Neural progenitor cell (in vitro differentiated cells): ENCODE results near the gene CUBN. TPM values are rescaled to one million over a fixed set of nuclear protein-coding genes. Genes with fewer than 3 reads are reported as not detected.

Source experiments
- DNase-seq: peaks from one replicate; pipeline ENCODE4 v3.0.0-alpha.2; 2016; ENCODE audit warnings: low spot score
- H2AFZ ChIP-seq: fragments of 200-600 bp; sonication (generic); replicated peaks from 2 replicates; pipeline ENCODE4 v1.6.1; 2016; ENCODE audit warnings: antibody characterized with exemption
- H3F3A ChIP-seq: fragments of 200-600 bp; sonication (generic); 2 replicates; pipeline ENCODE4 v1.6.1; 2016; ENCODE audit warnings: antibody characterized with exemption, low read depth
- H3K27ac ChIP-seq: fragments of 200-600 bp; sonication (generic); 2 replicates; pipeline ENCODE4 v1.5.1; 2016; ENCODE audit warnings: mild to moderate bottlenecking
- H3K27me3 ChIP-seq: fragments of 200-600 bp; sonication (generic); 2 replicates; pipeline ENCODE4 v1.6.1; 2016; ENCODE audit warnings: mild to moderate bottlenecking, moderate library complexity
- H3K36me3 ChIP-seq: fragments of 200-600 bp; sonication (generic); 2 replicates; pipeline ENCODE4 v1.5.1; 2016
- H3K4me1 ChIP-seq: fragments of 200-600 bp; sonication (generic); 2 replicates; pipeline ENCODE4 v1.6.1; 2016; ENCODE audit warnings: mixed run types
- H3K4me2 ChIP-seq: fragments of 200-600 bp; sonication (generic); 2 replicates; pipeline ENCODE4 v1.6.1; 2016
- H3K4me3 ChIP-seq: fragments of 200-600 bp; sonication (generic); 2 replicates; pipeline ENCODE4 v1.5.1; 2016
- H3K79me2 ChIP-seq: fragments of 200-600 bp; sonication (generic); 2 replicates; pipeline ENCODE4 v1.6.1; 2016; ENCODE audit warnings: low read depth
- H3K9ac ChIP-seq: fragments of 200-600 bp; sonication (generic); 2 replicates; pipeline ENCODE4 v1.6.1; 2016
- H3K9me3 ChIP-seq: fragments of 200-600 bp; sonication (generic); 2 replicates; pipeline ENCODE4 v1.5.1; 2016; ENCODE audit warnings: low read depth
- H4K20me1 ChIP-seq: fragments of 200-600 bp; sonication (generic); 2 replicates; pipeline ENCODE4 v1.6.1; 2016; ENCODE audit warnings: low read depth
- H3K27ac Mint-ChIP-seq: 3 replicates; pipeline ENCODE4 v1.8.0; 2021; ENCODE audit warnings: mixed read lengths
- H3K27me3 Mint-ChIP-seq: 2 replicates; pipeline ENCODE4 v1.8.0; 2022; ENCODE audit warnings: low read depth, mild to moderate bottlenecking, inconsistent platforms, moderate library complexity, mixed read lengths; ENCODE audit not compliant: insufficient read depth
- H3K36me3 Mint-ChIP-seq: 3 replicates; pipeline ENCODE4 v1.8.0; 2021; ENCODE audit warnings: mixed read lengths
- H3K4me1 Mint-ChIP-seq: 3 replicates; pipeline ENCODE4 v1.8.0; 2021; ENCODE audit warnings: mixed read lengths
- H3K4me3 Mint-ChIP-seq: 3 replicates; pipeline ENCODE4 v1.8.0; 2021; ENCODE audit warnings: mild to moderate bottlenecking, moderate library complexity, mixed read lengths
- H3K9me3 Mint-ChIP-seq: 3 replicates; pipeline ENCODE4 v1.8.0; 2020; ENCODE audit warnings: mixed read lengths
- EZH2 ChIP-seq: fragments of 200-600 bp; sonication (generic); IDR thresholded peaks from 2 replicates; pipeline ENCODE4 v1.6.1; 2017; ENCODE audit warnings: antibody characterized with exemption, mild to moderate bottlenecking, moderate library complexity
- EZH2phosphoT487 ChIP-seq: fragments of 200-600 bp; sonication (generic); IDR thresholded peaks from 2 replicates; pipeline ENCODE4 v1.6.1; 2017; ENCODE audit warnings: antibody characterized with exemption
- total RNA-seq: library from RNA; depleted of rRNA; stranded (reverse); fragments of >200 nt; gene quantifications from 2 replicates; pipeline ENCODE4 v1.2.3, GENCODE V29; 2015; ENCODE audit warnings: low replicate concordance
- TF ChIP-seq, protein P1 (sequence below): fragments of 200-600 bp; sonication (generic); IDR thresholded peaks from 2 replicates; pipeline ENCODE4 v1.5.1; 2017; ENCODE audit warnings: antibody characterized with exemption, mild to moderate bottlenecking

CUBN gene
- total RNA-seq, 1 donor from 2014 or later = 2.2 TPM

DNA sequence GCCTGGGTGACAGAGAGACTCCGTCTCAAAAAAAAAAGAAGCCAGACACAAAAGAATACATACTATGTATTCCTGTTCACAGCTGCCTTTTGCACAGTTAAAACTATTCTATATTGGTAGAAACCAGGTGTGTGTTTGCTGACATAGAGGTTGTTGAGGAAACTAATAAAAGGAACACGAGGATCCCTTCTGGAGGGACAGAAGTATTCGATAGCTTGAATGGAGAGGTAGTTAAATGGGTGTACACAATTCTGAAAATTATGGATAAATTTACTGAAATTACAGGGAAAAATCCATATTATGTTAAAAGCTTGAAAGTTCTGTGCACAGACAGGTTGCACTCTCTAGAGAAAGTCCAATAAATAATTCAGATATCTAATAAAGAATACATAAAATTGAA, 71.5 kb downstream of the CUBN start:
- H3K9me3 Mint-ChIP-seq = peaks cover 4% of the 10 kb centered on the region
- Histone ChIP-seq H3K9me3 (peaks cover 5% of the 10 kb centered on the region), H3K27ac (no peak overlapping the region), H3K79me2 (no peaks in the 10 kb centered on the region), H4K20me1 (no peaks in the 10 kb centered on the region), H3K36me3 (no peaks in the 10 kb centered on the region), H3F3A (no peaks in the 10 kb centered on the region), H3K4me3 (no peak overlapping the region), H3K4me2 (no peak overlapping the region), H3K4me1 (no peaks in the 10 kb centered on the region), H3K27me3 (no peaks in the 10 kb centered on the region), H3K9ac (no peak overlapping the region), H2AFZ (no peak overlapping the region)
- H3K4me3 Mint-ChIP-seq = no peak overlapping the region
- H3K27ac Mint-ChIP-seq = no peak overlapping the region
- H3K36me3 Mint-ChIP-seq = peaks cover 2% of the 10 kb centered on the region
- H3K27me3 Mint-ChIP-seq = no peaks in the 10 kb centered on the region
- peaks cover 11% of the 10 kb centered on the region for H3K4me1 Mint-ChIP-seq
- TF ChIP-seq EZH2 (no peak), EZH2phosphoT487 (no peak)
- TF ChIP-seq, protein P1, sequence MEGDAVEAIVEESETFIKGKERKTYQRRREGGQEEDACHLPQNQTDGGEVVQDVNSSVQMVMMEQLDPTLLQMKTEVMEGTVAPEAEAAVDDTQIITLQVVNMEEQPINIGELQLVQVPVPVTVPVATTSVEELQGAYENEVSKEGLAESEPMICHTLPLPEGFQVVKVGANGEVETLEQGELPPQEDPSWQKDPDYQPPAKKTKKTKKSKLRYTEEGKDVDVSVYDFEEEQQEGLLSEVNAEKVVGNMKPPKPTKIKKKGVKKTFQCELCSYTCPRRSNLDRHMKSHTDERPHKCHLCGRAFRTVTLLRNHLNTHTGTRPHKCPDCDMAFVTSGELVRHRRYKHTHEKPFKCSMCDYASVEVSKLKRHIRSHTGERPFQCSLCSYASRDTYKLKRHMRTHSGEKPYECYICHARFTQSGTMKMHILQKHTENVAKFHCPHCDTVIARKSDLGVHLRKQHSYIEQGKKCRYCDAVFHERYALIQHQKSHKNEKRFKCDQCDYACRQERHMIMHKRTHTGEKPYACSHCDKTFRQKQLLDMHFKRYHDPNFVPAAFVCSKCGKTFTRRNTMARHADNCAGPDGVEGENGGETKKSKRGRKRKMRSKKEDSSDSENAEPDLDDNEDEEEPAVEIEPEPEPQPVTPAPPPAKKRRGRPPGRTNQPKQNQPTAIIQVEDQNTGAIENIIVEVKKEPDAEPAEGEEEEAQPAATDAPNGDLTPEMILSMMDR = no peak
- no peak for DNase-seq

- Mint-ChIP-seq H3K9me3 (peaks cover 10% of the 10 kb centered on the region), H3K27ac (no peak overlapping the region), H3K27me3 (no peaks in the 10 kb centered on the region), H3K4me3 (no peak overlapping the region), H3K36me3 (peaks cover 2% of the 10 kb centered on the region), H3K4me1 (peaks cover 2% of the 10 kb centered on the region)
- Histone ChIP-seq H3K9ac (no peak overlapping the region), H3K4me1 (no peaks in the 10 kb centered on the region), H4K20me1 (no peaks in the 10 kb centered on the region), H3K4me2 (no peak overlapping the region), H3K9me3 (peaks cover 7% of the 10 kb centered on the region), H3F3A (no peaks in the 10 kb centered on the region), H3K27ac (no peak overlapping the region), H3K36me3 (no peaks in the 10 kb centered on the region), H3K79me2 (no peaks in the 10 kb centered on the region), H3K4me3 (no peak overlapping the region), H3K27me3 (no peaks in the 10 kb centered on the region), H2AFZ (no peak overlapping the region)
- TF ChIP-seq, protein P1 = no peak
- TF ChIP-seq EZH2 (no peak), EZH2phosphoT487 (no peak)
- no peak for DNase-seq
These were observed 72.7 kb downstream of the CUBN start for GRCh38 chr10:17056781-17057428.

GRCh38 chr10:17053513-17053912, 76.1 kb downstream of the CUBN start:
- no peak for DNase-seq
- Histone ChIP-seq H4K20me1 (no peaks in the 10 kb centered on the region), H3F3A (no peaks in the 10 kb centered on the region), H3K4me1 (no peaks in the 10 kb centered on the region), H3K27ac (no peak overlapping the region), H3K4me2 (no peak overlapping the region), H3K9me3 (peaks cover 7% of the 10 kb centered on the region), H2AFZ (no peak overlapping the region), H3K27me3 (no peaks in the 10 kb centered on the region), H3K4me3 (no peak overlapping the region), H3K79me2 (no peaks in the 10 kb centered on the region), H3K9ac (no peak overlapping the region), H3K36me3 (no peaks in the 10 kb centered on the region)
- H3K27me3 Mint-ChIP-seq = no peaks in the 10 kb centered on the region
- no peak overlapping the region for H3K4me3 Mint-ChIP-seq
- H3K27ac Mint-ChIP-seq = no peak overlapping the region
- TF ChIP-seq EZH2phosphoT487 (no peak), EZH2 (no peak)
- TF ChIP-seq, protein P1 = no peak
- peaks cover 4% of the 10 kb centered on the region for H3K36me3 Mint-ChIP-seq
- H3K4me1 Mint-ChIP-seq = peaks cover 2% of the 10 kb centered on the region
- H3K9me3 Mint-ChIP-seq = peaks cover 23% of the 10 kb centered on the region
